Natural killer cell (primary cell): ENCODE results near the gene TANGO6. TPM values are rescaled to one million over a fixed set of nuclear protein-coding genes. Genes with fewer than 3 reads are reported as not detected.

Experiments
- ATAC-seq, 3 donors: fragments of 150-1000 bp in 2 of 3; fragments of 200-7000 bp in 1 of 3; cut with Tn5 transposase; 1 replicate in 1 of 3; 2 replicates in 2 of 3; pipeline ENCODE4 v1.10.0; 2021; ENCODE audit warnings: mild to moderate bottlenecking in 2 of 3, moderate library complexity in 2 of 3
- DNase-seq, 2 donors: peaks; one replicate each; pipeline versions ENCODE4 v3.0.0 to v3.0.0-alpha.2; 2013 to 2021; ENCODE audit warnings: mixed read lengths in 1 of 2
- H3K27ac ChIP-seq: one replicate; pipeline ENCODE4 v1.5.1; 2013; ENCODE audit warnings: mild to moderate bottlenecking, low read length
- H3K27me3 ChIP-seq: one replicate; pipeline ENCODE4 v1.6.1; 2013; ENCODE audit warnings: low read length; ENCODE audit not compliant: control insufficient read depth, insufficient read depth
- H3K36me3 ChIP-seq: one replicate; pipeline ENCODE4 v1.6.1; 2013; ENCODE audit warnings: low read length; ENCODE audit not compliant: control insufficient read depth, insufficient read depth
- H3K4me1 ChIP-seq: one replicate; pipeline ENCODE4 v1.6.1; 2013; ENCODE audit warnings: low read length; ENCODE audit not compliant: control insufficient read depth, insufficient read depth
- H3K4me3 ChIP-seq: one replicate; pipeline ENCODE4 v1.5.1; 2013; ENCODE audit warnings: low read length
- H3K9me3 ChIP-seq: one replicate; pipeline ENCODE4 v1.6.1; 2013; ENCODE audit warnings: low read length; ENCODE audit not compliant: control insufficient read depth, insufficient read depth
- H3K27ac Mint-ChIP-seq, 2 donors: one replicate each; pipeline ENCODE4 v1.8.0; 2022; ENCODE audit warnings: mild to moderate bottlenecking in 2 of 2, mixed read lengths in 2 of 2, moderate library complexity in 1 of 2
- H3K27me3 Mint-ChIP-seq, 2 donors: one replicate each; pipeline ENCODE4 v1.8.0; 2022; ENCODE audit warnings: low read depth in 2 of 2, mixed read lengths in 2 of 2
- H3K36me3 Mint-ChIP-seq: one replicate; pipeline ENCODE4 v1.8.0; 2022; ENCODE audit warnings: mixed read lengths
- H3K4me1 Mint-ChIP-seq, 2 donors: one replicate each; pipeline ENCODE4 v1.8.0; 2022; ENCODE audit warnings: mixed read lengths in 2 of 2
- H3K4me3 Mint-ChIP-seq: one replicate; pipeline ENCODE4 v1.8.0; 2022; ENCODE audit warnings: mild to moderate bottlenecking, moderate library complexity, mixed read lengths
- H3K9me3 Mint-ChIP-seq, 2 donors: one replicate each; pipeline ENCODE4 v1.8.0; 2022; ENCODE audit warnings: mixed read lengths in 2 of 2
- WGBS: methylation state at CpG from one replicate; pipeline ENCODE4 v1.1.7; 2013; ENCODE audit warnings: missing lambda C conversion rate; ENCODE audit not compliant: insufficient coverage; 5-methylcytosine and 5-hydroxymethylcytosine counted together
- intact Hi-C: fragments of 100-400 bp; cut with micrococcal nuclease; formaldehyde crosslinking; loops from one replicate; pipeline ENCODE4 v1.14.2; 2022
- total RNA-seq, 4 donors: library from RNA; stranded (reverse); fragments of 120-200 nt in 1 of 4; gene quantifications; one replicate each; pipeline versions ENCODE4 v1.2.3 to v1.2.4, GENCODE V29; 2013 to 2022
- TF ChIP-seq, protein P1 (sequence below): fragments of 200-600 bp; IDR thresholded peaks from one replicate; pipeline ENCODE4 v1.8.0; 2022; ENCODE audit warnings: antibody characterized with exemption

TANGO6 gene
- total RNA-seq, 3 donors from 2014 or later (not counting 1 experiment from before 2014, with no cell fraction given) = 21.2 to 27.3 (median 23.9) TPM

DNA sequence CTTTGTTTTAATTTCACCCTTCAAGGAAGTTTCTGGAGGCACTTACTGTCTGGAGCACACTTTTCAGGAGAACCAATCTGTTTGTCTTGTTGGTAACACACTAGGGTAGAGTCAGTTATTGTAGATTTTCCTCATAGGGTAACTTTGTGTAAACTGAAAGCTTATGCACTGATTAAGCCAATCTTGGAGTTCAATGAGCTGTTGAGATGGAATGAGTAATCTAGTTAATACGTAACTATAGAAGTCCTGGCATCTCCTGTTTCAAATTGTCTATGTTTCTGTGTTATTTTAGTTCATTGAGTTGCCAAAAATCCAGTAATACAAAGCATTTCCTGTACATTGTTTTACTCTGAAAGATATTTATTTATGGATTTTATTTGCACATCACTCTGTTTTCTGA is 150.6 kb downstream of the TANGO6 start:
- H3K27ac Mint-ChIP-seq = no peak overlapping the region
- no CpG with 5 or more reads among the region's 1 CpG for WGBS
- no peak for DNase-seq

DNA sequence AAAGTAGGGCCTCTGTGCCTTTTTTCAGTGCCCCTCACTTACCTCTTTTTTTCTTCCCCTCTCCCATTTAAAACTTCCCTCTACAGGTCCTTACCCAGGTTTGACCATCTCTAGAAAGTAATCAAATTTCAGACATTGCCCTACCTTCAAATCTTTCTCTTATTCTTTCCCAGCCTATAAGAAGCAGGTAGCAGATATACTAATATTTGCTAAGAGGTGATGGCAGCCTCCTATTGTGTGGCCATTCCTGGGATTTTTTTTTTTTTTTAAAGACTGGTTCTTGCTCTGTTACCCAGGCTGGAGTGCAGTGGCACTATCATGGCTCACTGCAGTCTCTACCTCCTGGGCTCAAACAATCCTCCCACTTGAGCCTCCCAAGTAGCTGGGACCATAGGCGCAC is 151.0 kb downstream of the TANGO6 start:
- H3K27me3 ChIP-seq = no peaks in the 10 kb centered on the region
- H3K4me3 ChIP-seq = no peak overlapping the region
- Mint-ChIP-seq H3K4me1 (no peaks in the 10 kb centered on the region), H3K4me3 (no peak overlapping the region), H3K36me3 (no peaks in the 10 kb centered on the region), H3K27me3 (no peaks in the 10 kb centered on the region), H3K9me3 (no peaks in the 10 kb centered on the region), H3K27ac (no peak overlapping the region)
- ATAC-seq (no peak), DNase-seq (no peak)
- H3K36me3 ChIP-seq = no peaks in the 10 kb centered on the region
- TF ChIP-seq, protein P1, sequence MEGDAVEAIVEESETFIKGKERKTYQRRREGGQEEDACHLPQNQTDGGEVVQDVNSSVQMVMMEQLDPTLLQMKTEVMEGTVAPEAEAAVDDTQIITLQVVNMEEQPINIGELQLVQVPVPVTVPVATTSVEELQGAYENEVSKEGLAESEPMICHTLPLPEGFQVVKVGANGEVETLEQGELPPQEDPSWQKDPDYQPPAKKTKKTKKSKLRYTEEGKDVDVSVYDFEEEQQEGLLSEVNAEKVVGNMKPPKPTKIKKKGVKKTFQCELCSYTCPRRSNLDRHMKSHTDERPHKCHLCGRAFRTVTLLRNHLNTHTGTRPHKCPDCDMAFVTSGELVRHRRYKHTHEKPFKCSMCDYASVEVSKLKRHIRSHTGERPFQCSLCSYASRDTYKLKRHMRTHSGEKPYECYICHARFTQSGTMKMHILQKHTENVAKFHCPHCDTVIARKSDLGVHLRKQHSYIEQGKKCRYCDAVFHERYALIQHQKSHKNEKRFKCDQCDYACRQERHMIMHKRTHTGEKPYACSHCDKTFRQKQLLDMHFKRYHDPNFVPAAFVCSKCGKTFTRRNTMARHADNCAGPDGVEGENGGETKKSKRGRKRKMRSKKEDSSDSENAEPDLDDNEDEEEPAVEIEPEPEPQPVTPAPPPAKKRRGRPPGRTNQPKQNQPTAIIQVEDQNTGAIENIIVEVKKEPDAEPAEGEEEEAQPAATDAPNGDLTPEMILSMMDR = no peak
- no peaks in the 10 kb centered on the region for H3K9me3 ChIP-seq
- no peak overlapping the region for H3K27ac ChIP-seq
- no CpG with 5 or more reads among the region's 1 CpG for WGBS
- no peaks in the 10 kb centered on the region for H3K4me1 ChIP-seq
- intact Hi-C loops = no loop called here

More for the DNA sequence above, 150.6 kb downstream of the TANGO6 start:
- Mint-ChIP-seq H3K27me3 (no peaks in the 10 kb centered on the region), H3K36me3 (no peaks in the 10 kb centered on the region), H3K4me1 (no peaks in the 10 kb centered on the region), H3K4me3 (no peak overlapping the region), H3K9me3 (no peaks in the 10 kb centered on the region)
- H3K9me3 ChIP-seq = no peaks in the 10 kb centered on the region
- no peaks in the 10 kb centered on the region for H3K27me3 ChIP-seq
- H3K4me3 ChIP-seq = no peak overlapping the region
- TF ChIP-seq, protein P1 = no peak
- H3K4me1 ChIP-seq = no peaks in the 10 kb centered on the region
- no peak overlapping the region for H3K27ac ChIP-seq
- intact Hi-C loops = no loop called here
- no peaks in the 10 kb centered on the region for H3K36me3 ChIP-seq
- ATAC-seq = no peak

DNA sequence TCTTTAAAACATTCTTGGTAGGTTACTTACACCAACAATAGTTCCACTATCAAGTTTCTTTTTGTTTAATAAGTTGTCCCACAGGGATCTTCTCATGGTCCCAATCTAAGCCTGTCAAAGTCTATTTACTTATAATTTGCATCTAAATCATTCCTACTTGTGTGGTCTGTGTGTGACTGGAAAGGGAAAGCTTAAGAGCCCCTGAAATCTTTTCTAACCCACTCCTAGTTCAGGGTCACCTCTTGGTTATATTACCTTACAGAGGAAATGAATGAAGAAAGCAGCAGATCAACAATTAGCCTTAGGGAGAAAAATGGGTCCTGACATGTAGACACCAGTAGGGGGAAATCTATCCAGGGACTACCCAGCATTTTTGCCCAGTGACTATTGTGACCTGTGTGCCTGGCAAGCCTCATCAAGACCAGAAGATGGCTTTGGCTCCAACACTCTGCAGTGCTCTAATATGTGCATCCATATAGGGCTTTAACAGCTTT is 151.7 kb downstream of the TANGO6 start:
- Histone ChIP-seq H3K4me3 (no peak overlapping the region), H3K4me1 (no peaks in the 10 kb centered on the region), H3K36me3 (no peaks in the 10 kb centered on the region), H3K9me3 (no peaks in the 10 kb centered on the region), H3K27ac (no peak overlapping the region), H3K27me3 (no peaks in the 10 kb centered on the region)
- no peaks in the 10 kb centered on the region for H3K27me3 Mint-ChIP-seq
- TF ChIP-seq, protein P1 = no peak
- H3K4me1 Mint-ChIP-seq = no peaks in the 10 kb centered on the region
- H3K27ac Mint-ChIP-seq = no peak overlapping the region
- intact Hi-C loops = no loop called here
- ATAC-seq = no peak
- no peak overlapping the region for H3K4me3 Mint-ChIP-seq
- H3K36me3 Mint-ChIP-seq = no peaks in the 10 kb centered on the region
- no peaks in the 10 kb centered on the region for H3K9me3 Mint-ChIP-seq
- no peak for DNase-seq

DNA sequence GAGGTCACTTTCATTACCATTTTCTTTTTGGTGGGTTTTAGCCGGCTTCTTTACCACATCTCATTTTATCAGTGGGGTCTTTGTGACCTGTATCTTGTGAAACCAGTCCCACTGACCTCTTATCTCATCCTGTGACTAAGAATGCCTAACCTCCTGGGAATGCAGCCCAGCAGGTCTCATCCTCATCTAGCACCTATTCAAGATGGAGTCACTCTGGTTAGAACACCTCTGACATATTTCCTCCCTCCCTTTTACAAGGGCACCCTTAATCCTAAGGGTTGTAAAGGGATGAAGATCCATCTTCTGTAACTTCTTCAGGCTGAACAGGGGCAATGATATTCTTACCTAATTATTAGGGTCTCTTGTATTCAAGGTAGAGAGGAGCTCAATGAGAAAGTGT is 154.2 kb downstream of the TANGO6 start:
- TF ChIP-seq, protein P1 = no peak
- Mint-ChIP-seq H3K27me3 (no peaks in the 10 kb centered on the region), H3K4me1 (no peaks in the 10 kb centered on the region), H3K36me3 (no peaks in the 10 kb centered on the region), H3K4me3 (no peak overlapping the region), H3K27ac (no peak overlapping the region), H3K9me3 (no peaks in the 10 kb centered on the region)
- Histone ChIP-seq H3K4me3 (no peak overlapping the region), H3K9me3 (no peaks in the 10 kb centered on the region), H3K36me3 (no peaks in the 10 kb centered on the region), H3K27ac (no peak overlapping the region), H3K4me1 (no peaks in the 10 kb centered on the region), H3K27me3 (no peaks in the 10 kb centered on the region)
- WGBS = 100% methylated on average over 1 of the region's 1 CpG
- ATAC-seq (no peak), DNase-seq (no peak)
- intact Hi-C loops = no loop called here
